HCT116 (cell line): Measurements from ENCODE around the gene HTRA3. TPM values are rescaled to one million over a fixed set of nuclear protein-coding genes. Genes with fewer than 3 reads are reported as not detected.

ENCODE experiments used
- ATAC-seq: fragments of 200-7000 bp; cut with Tn5 transposase; 2 replicates; pipeline ENCODE4 v1.9.1; 2020; ENCODE audit warnings: mild to moderate bottlenecking, moderate library complexity
- BruUV-seq: library from RNA; stranded (reverse); fragments of 400-500 nt; replicated peaks from 2 replicates; lab custom pipeline; 2021; lab: Mats Ljungman, UMichigan
- CTCF ChIA-PET: fragments of 300-600 bp; sonication (Branson Sonifier 250); formaldehyde crosslinking; loops from one replicate; lab custom pipeline; 2021; ENCODE audit warnings: antibody characterized with exemption; lab: Charles Lee
- POLR2A ChIA-PET: fragments of 300-600, 350-600 bp; sonication (Branson Sonifier 250); formaldehyde crosslinking; loops from one replicate; lab custom pipeline; 2021; ENCODE audit warnings: antibody characterized with exemption; lab: Charles Lee
- RAD21 ChIA-PET, 2 experiments: fragments of 300-600 bp; sonication (Branson Sonifier 250); formaldehyde crosslinking; loops; one replicate each; lab custom pipeline; 2023; ENCODE audit warnings: low total read pairs in 2 of 2; ENCODE audit not compliant: uncharacterized antibody in 2 of 2, unreplicated experiment in 2 of 2, low non-redundant PET in 1 of 2; lab: Charles Lee
- DNase-seq: peaks from one replicate; pipeline ENCODE4 v3.0.0-alpha.2; 2010; ENCODE audit warnings: low read depth, low spot score
- H2AFZ ChIP-seq: fragments of 200-600 bp; shearing (Covaris generic), sonication (generic); 2 replicates; pipeline ENCODE4 v1.6.1; 2017; ENCODE audit warnings: low read depth, mixed run types, mixed read lengths, antibody characterized with exemption, low read length; ENCODE audit not compliant: poor library complexity, severe bottlenecking
- H3K27ac ChIP-seq: 2 replicates; pipeline ENCODE4 v1.5.1; 2012; ENCODE audit warnings: low read depth, low read length
- H3K27me3 ChIP-seq: fragments of 200-600 bp; sonication (generic); 2 replicates; pipeline ENCODE4 v1.6.1; 2016; ENCODE audit warnings: mixed run types, low read length, mixed read lengths; ENCODE audit not compliant: insufficient read depth
- H3K36me3 ChIP-seq, 2 experiments: fragments of 200-500 bp in 1 of 2; fragments of 200-600 bp in 1 of 2; sonication (Bioruptor generic) in 1 of 2; sonication (generic) in 1 of 2; 2 replicates each; pipeline versions ENCODE4 v1.5.1 to v1.6.1; 2014 to 2016; ENCODE audit warnings: low read length in 2 of 2, inconsistent platforms in 1 of 2, mixed read lengths in 1 of 2, mixed run types in 1 of 2; ENCODE audit not compliant: insufficient read depth in 2 of 2, control insufficient read depth in 1 of 2
- H3K4me1 ChIP-seq, 2 experiments: fragments of 200-600 bp in 1 of 2; sonication (generic) in 1 of 2; 2 replicates each; pipeline versions ENCODE4 v1.5.1 to v1.6.1; 2012 to 2017; ENCODE audit warnings: low read length in 2 of 2, inconsistent platforms in 1 of 2, mild to moderate bottlenecking in 1 of 2, mixed read lengths in 1 of 2, mixed run types in 1 of 2, moderate library complexity in 1 of 2; ENCODE audit not compliant: insufficient read depth in 2 of 2, control insufficient read depth in 1 of 2
- H3K4me2 ChIP-seq: fragments of 200-600 bp; sonication (generic); 2 replicates; pipeline ENCODE4 v1.6.1; 2017; ENCODE audit warnings: mixed run types, low read length, mixed read lengths
- H3K4me3 ChIP-seq, 2 experiments: fragments of 200-600 bp in 1 of 2; sonication (generic) in 1 of 2; replicated peaks in 1 of 2; 2 replicates each; pipeline ENCODE4 v1.5.1; 2011 to 2016; ENCODE audit warnings: low read length in 2 of 2, control low read depth in 1 of 2, low read depth in 1 of 2, mild to moderate bottlenecking in 1 of 2, mixed read lengths in 1 of 2, mixed run types in 1 of 2
- H3K79me2 ChIP-seq: fragments of 200-600 bp; sonication (generic); 2 replicates; pipeline ENCODE4 v1.6.1; 2017; ENCODE audit warnings: mild to moderate bottlenecking, mixed run types, low read length, moderate library complexity, mixed read lengths; ENCODE audit not compliant: insufficient read depth
- H3K9ac ChIP-seq: fragments of 200-600 bp; sonication (generic); 2 replicates; pipeline ENCODE4 v1.6.1; 2016; ENCODE audit warnings: low read length, mixed read lengths
- H3K9me2 ChIP-seq: fragments of 200-600 bp; sonication (generic), shearing (Covaris generic); 2 replicates; pipeline ENCODE4 v1.6.1; 2017; ENCODE audit warnings: mixed run types, mild to moderate bottlenecking, moderate library complexity; ENCODE audit not compliant: insufficient read depth
- H3K9me3 ChIP-seq, 2 experiments: fragments of 200-500 bp in 1 of 2; fragments of 200-600 bp in 1 of 2; sonication (Bioruptor generic) in 1 of 2; sonication (generic) in 1 of 2; 2 replicates each; pipeline ENCODE4 v1.6.1; 2014 to 2017; ENCODE audit warnings: low read length in 2 of 2, mixed read lengths in 2 of 2, inconsistent platforms in 1 of 2, low read depth in 1 of 2, mild to moderate bottlenecking in 1 of 2, mixed run types in 1 of 2, moderate library complexity in 1 of 2; ENCODE audit not compliant: control insufficient read depth in 1 of 2, insufficient read depth in 1 of 2
- H4K20me1 ChIP-seq: fragments of 200-600 bp; sonication (generic), shearing (Covaris generic); 2 replicates; pipeline ENCODE4 v1.6.1; 2017; ENCODE audit warnings: mixed run types, mild to moderate bottlenecking, moderate library complexity; ENCODE audit not compliant: insufficient read depth
- ATF3 ChIP-seq: IDR thresholded peaks from 2 replicates; pipeline ENCODE4 v1.6.1; 2012
- CBX3 ChIP-seq: IDR thresholded peaks from 2 replicates; pipeline ENCODE4 v1.6.1; 2012; ENCODE audit warnings: low read depth
- CEBPB ChIP-seq: IDR thresholded peaks from 2 replicates; pipeline ENCODE4 v1.6.1; 2012; ENCODE audit warnings: low read depth
- EGR1 ChIP-seq: IDR thresholded peaks from 2 replicates; pipeline ENCODE4 v1.6.1; 2012; ENCODE audit warnings: low read depth
- ELF1 ChIP-seq: IDR thresholded peaks from 2 replicates; pipeline ENCODE4 v1.6.1; 2012; ENCODE audit warnings: low read depth, borderline replicate concordance
- EZH2 ChIP-seq: fragments of 200-600 bp; sonication (generic); IDR thresholded peaks from 2 replicates; pipeline ENCODE4 v1.6.1; 2017; ENCODE audit warnings: antibody characterized with exemption, mixed run types
- FOSL1 ChIP-seq: IDR thresholded peaks from 2 replicates; pipeline ENCODE4 v1.6.1; 2012; ENCODE audit warnings: low read depth
- JUND ChIP-seq: IDR thresholded peaks from 2 replicates; pipeline ENCODE4 v1.6.1; 2012
- MAX ChIP-seq: IDR thresholded peaks from 2 replicates; pipeline ENCODE4 v1.6.1; 2012
- POLR2A ChIP-seq: IDR thresholded peaks from 2 replicates; pipeline ENCODE4 v1.7.0; 2011; ENCODE audit warnings: borderline replicate concordance; ENCODE audit not compliant: insufficient read depth, insufficient read length; ENCODE audit errors: extremely low read depth
- POLR2AphosphoS5 ChIP-seq: IDR thresholded peaks from 2 replicates; pipeline ENCODE4 v1.6.1; 2011; ENCODE audit warnings: mild to moderate bottlenecking, low read depth, low read length, moderate library complexity
- RAD21 ChIP-seq: IDR thresholded peaks from 2 replicates; pipeline ENCODE4 v1.6.1; 2012; ENCODE audit warnings: low read depth, mild to moderate bottlenecking
- SIN3A ChIP-seq: IDR thresholded peaks from 2 replicates; pipeline ENCODE4 v1.6.1; 2012; ENCODE audit warnings: low read depth
- SRF ChIP-seq: IDR thresholded peaks from 2 replicates; pipeline ENCODE4 v1.6.1; 2012; ENCODE audit warnings: low read depth
- TCF7L2 ChIP-seq: IDR thresholded peaks from 2 replicates; pipeline ENCODE4 v1.7.0; 2011; ENCODE audit warnings: borderline replicate concordance, inconsistent platforms; ENCODE audit not compliant: insufficient read depth, insufficient read length; ENCODE audit errors: extremely low read depth
- YY1 ChIP-seq: IDR thresholded peaks from 2 replicates; pipeline ENCODE4 v1.6.1; 2011; ENCODE audit warnings: low read length, low read depth, moderate library complexity, mild to moderate bottlenecking; ENCODE audit not compliant: insufficient replicate concordance; ENCODE audit errors: extremely low read depth
- ZNF274 ChIP-seq: fragments of 200-500 bp; sonication (Bioruptor generic); IDR thresholded peaks from 2 replicates; pipeline ENCODE4 v1.6.1; 2014; ENCODE audit warnings: mild to moderate bottlenecking, low read depth, low read length, inconsistent platforms
- intact Hi-C: fragments of 100-400 bp; cut with micrococcal nuclease; formaldehyde crosslinking; loops from 2 replicates; pipeline ENCODE4 v1.10.0; 2022
- total RNA-seq: library from RNA; stranded (reverse); gene quantifications from one replicate; pipeline ENCODE4 v1.2.1, GENCODE V29; 2021; ENCODE audit not compliant: unreplicated experiment
- TF ChIP-seq, protein P1 (sequence below), 3 experiments: fragments of 200-600 bp in 1 of 3; sonication (generic) in 1 of 3; IDR thresholded peaks in 2 of 3; conservative IDR thresholded peaks in 1 of 3; 2 replicates each; pipeline ENCODE4 v1.5.1; 2012 to 2017; ENCODE audit warnings: low read depth in 2 of 3, low read length in 2 of 3, antibody characterized with exemption in 1 of 3, borderline replicate concordance in 1 of 3, control low read depth in 1 of 3, mild to moderate bottlenecking in 1 of 3, mixed read lengths in 1 of 3, mixed run types in 1 of 3, moderate library complexity in 1 of 3; ENCODE audit not compliant: insufficient read depth in 1 of 3
- TF ChIP-seq, protein P2 (sequence below): IDR thresholded peaks from 2 replicates; pipeline ENCODE4 v1.6.1; 2012; ENCODE audit warnings: low read depth
- TF ChIP-seq, protein P3 (sequence below): IDR thresholded peaks from 2 replicates; pipeline ENCODE4 v1.6.1; 2011; ENCODE audit warnings: mild to moderate bottlenecking, low read length, moderate library complexity; ENCODE audit not compliant: insufficient replicate concordance; ENCODE audit errors: extremely low read depth

Gene HTRA3
- total RNA-seq, 1 experiment from 2014 or later = not detected

- RAD21 ChIA-PET = no interaction called here
- no peak overlapping the region for H3K4me3 ChIP-seq
These were observed 11.7 kb upstream of the HTRA3 start for GRCh38 chr4:8257854-8258253.

More at GRCh38 chr4:8257854-8258253, 11.7 kb upstream of the HTRA3 start:
- no peak for TF ChIP-seq CEBPB
- TF ChIP-seq, protein P1, sequence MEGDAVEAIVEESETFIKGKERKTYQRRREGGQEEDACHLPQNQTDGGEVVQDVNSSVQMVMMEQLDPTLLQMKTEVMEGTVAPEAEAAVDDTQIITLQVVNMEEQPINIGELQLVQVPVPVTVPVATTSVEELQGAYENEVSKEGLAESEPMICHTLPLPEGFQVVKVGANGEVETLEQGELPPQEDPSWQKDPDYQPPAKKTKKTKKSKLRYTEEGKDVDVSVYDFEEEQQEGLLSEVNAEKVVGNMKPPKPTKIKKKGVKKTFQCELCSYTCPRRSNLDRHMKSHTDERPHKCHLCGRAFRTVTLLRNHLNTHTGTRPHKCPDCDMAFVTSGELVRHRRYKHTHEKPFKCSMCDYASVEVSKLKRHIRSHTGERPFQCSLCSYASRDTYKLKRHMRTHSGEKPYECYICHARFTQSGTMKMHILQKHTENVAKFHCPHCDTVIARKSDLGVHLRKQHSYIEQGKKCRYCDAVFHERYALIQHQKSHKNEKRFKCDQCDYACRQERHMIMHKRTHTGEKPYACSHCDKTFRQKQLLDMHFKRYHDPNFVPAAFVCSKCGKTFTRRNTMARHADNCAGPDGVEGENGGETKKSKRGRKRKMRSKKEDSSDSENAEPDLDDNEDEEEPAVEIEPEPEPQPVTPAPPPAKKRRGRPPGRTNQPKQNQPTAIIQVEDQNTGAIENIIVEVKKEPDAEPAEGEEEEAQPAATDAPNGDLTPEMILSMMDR (IDR thresholded peaks at IDR 0.05 in 2 of 3, conservative IDR thresholded peaks at IDR 0.05 in 1 of 3; ENCODE audit: borderline replicate concordance in 1 of 3, insufficient read depth in 1 of 3, low read depth in 2 of 3, low read length in 2 of 3) = no peak
- no peak for TF ChIP-seq ZNF274
- TF ChIP-seq EZH2 = no peak
- no peak for TF ChIP-seq POLR2AphosphoS5
- no peak for TF ChIP-seq CBX3
- no peak for TF ChIP-seq FOSL1
- TF ChIP-seq, protein P2, sequence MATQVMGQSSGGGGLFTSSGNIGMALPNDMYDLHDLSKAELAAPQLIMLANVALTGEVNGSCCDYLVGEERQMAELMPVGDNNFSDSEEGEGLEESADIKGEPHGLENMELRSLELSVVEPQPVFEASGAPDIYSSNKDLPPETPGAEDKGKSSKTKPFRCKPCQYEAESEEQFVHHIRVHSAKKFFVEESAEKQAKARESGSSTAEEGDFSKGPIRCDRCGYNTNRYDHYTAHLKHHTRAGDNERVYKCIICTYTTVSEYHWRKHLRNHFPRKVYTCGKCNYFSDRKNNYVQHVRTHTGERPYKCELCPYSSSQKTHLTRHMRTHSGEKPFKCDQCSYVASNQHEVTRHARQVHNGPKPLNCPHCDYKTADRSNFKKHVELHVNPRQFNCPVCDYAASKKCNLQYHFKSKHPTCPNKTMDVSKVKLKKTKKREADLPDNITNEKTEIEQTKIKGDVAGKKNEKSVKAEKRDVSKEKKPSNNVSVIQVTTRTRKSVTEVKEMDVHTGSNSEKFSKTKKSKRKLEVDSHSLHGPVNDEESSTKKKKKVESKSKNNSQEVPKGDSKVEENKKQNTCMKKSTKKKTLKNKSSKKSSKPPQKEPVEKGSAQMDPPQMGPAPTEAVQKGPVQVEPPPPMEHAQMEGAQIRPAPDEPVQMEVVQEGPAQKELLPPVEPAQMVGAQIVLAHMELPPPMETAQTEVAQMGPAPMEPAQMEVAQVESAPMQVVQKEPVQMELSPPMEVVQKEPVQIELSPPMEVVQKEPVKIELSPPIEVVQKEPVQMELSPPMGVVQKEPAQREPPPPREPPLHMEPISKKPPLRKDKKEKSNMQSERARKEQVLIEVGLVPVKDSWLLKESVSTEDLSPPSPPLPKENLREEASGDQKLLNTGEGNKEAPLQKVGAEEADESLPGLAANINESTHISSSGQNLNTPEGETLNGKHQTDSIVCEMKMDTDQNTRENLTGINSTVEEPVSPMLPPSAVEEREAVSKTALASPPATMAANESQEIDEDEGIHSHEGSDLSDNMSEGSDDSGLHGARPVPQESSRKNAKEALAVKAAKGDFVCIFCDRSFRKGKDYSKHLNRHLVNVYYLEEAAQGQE = no peak
- no peak for TF ChIP-seq MAX
- no peak for TF ChIP-seq POLR2A
- no peak for TF ChIP-seq ELF1
- no peak for TF ChIP-seq RAD21
- TF ChIP-seq, protein P3, sequence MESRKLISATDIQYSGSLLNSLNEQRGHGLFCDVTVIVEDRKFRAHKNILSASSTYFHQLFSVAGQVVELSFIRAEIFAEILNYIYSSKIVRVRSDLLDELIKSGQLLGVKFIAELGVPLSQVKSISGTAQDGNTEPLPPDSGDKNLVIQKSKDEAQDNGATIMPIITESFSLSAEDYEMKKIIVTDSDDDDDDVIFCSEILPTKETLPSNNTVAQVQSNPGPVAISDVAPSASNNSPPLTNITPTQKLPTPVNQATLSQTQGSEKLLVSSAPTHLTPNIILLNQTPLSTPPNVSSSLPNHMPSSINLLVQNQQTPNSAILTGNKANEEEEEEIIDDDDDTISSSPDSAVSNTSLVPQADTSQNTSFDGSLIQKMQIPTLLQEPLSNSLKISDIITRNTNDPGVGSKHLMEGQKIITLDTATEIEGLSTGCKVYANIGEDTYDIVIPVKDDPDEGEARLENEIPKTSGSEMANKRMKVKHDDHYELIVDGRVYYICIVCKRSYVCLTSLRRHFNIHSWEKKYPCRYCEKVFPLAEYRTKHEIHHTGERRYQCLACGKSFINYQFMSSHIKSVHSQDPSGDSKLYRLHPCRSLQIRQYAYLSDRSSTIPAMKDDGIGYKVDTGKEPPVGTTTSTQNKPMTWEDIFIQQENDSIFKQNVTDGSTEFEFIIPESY = no peak
- no peak for TF ChIP-seq YY1
- TF ChIP-seq ATF3 = no peak
- no peak for TF ChIP-seq SRF
- no peak for TF ChIP-seq EGR1
- no peak for TF ChIP-seq JUND
- TF ChIP-seq TCF7L2 = no peak
- TF ChIP-seq SIN3A = no peak
- ATAC-seq (no peak), DNase-seq (no peak)
- Histone ChIP-seq H3K4me2 (no peak overlapping the region), H3K9me2 (no peaks in the 10 kb centered on the region), H3K79me2 (no peaks in the 10 kb centered on the region), H3K9me3 (no peaks in the 10 kb centered on the region), H2AFZ (no peak overlapping the region), H3K27me3 (no peaks in the 10 kb centered on the region), H4K20me1 (no peaks in the 10 kb centered on the region), H3K36me3 (no peaks in the 10 kb centered on the region), H3K9ac (no peak overlapping the region), H3K4me1 (no peaks in the 10 kb centered on the region), H3K27ac (no peak overlapping the region)
- BruUV-seq = no TSS peak
- ChIA-PET POLR2A (no interaction called here), CTCF (interaction anchor here (1.2 to 1.4 kb wide), 2 partner anchors 9 to 16 kb away, joined by 4 to 6 read pairs; no protein-coding TSS in a partner anchor)
- intact Hi-C loops = no loop called here
